K562 (cell line): Measurements from ENCODE around the gene MAN2B1.

Experiments used
- CTBP1 ChIP-seq: fragments of 450-650 bp; IDR thresholded peaks from 2 replicates; pipeline ENCODE4 v1.6.1; 2016; ENCODE audit warnings: borderline replicate concordance
- HMG20A ChIP-seq: fragments of 450-650 bp; formaldehyde crosslinking; conservative IDR thresholded peaks from 2 replicates; pipeline ENCODE4 v1.4.0; 2020; ENCODE audit warnings: mild to moderate bottlenecking, mixed read lengths
- NCOA4 ChIP-seq: fragments of 450-650 bp; IDR thresholded peaks from 2 replicates; pipeline ENCODE4 v1.6.1; 2018; ENCODE audit warnings: mild to moderate bottlenecking; ENCODE audit not compliant: partially characterized antibody
- POLR2A ChIP-seq: fragments of 450-650 bp; conservative IDR thresholded peaks from 2 replicates; pipeline ENCODE4 v1.6.1; 2016
- SIX5 ChIP-seq, 2 experiments: IDR thresholded peaks; 2 replicates each; pipeline ENCODE4 v1.6.1; 2011; ENCODE audit warnings: low read length in 2 of 2, borderline replicate concordance in 1 of 2, low read depth in 1 of 2, mild to moderate bottlenecking in 1 of 2, moderate library complexity in 1 of 2; ENCODE audit not compliant: insufficient read depth in 1 of 2
- SMARCB1 ChIP-seq: IDR thresholded peaks from 2 replicates; pipeline ENCODE4 v1.6.1; 2011; ENCODE audit warnings: improper control_type of control experiment, low read depth; ENCODE audit not compliant: insufficient read length
- ZNF133 ChIP-seq: fragments of 250-450 bp; sonication (Bioruptor Pico); IDR thresholded peaks from 2 replicates; pipeline ENCODE4 v1.4.0; 2020; ENCODE audit warnings: mild to moderate bottlenecking
- TF ChIP-seq, protein P1 (sequence below), 3 experiments: IDR thresholded peaks in 2 of 3; conservative IDR thresholded peaks in 1 of 3; 2 replicates each; pipeline ENCODE4 v1.5.1; 2011 to 2012; ENCODE audit warnings: low read length in 3 of 3, mild to moderate bottlenecking in 3 of 3, control low read depth in 2 of 3, improper control_type of control experiment in 1 of 3, inconsistent platforms in 1 of 3, low read depth in 1 of 3, mixed read lengths in 1 of 3, moderate library complexity in 1 of 3; ENCODE audit not compliant: insufficient read depth in 2 of 3

DNA sequence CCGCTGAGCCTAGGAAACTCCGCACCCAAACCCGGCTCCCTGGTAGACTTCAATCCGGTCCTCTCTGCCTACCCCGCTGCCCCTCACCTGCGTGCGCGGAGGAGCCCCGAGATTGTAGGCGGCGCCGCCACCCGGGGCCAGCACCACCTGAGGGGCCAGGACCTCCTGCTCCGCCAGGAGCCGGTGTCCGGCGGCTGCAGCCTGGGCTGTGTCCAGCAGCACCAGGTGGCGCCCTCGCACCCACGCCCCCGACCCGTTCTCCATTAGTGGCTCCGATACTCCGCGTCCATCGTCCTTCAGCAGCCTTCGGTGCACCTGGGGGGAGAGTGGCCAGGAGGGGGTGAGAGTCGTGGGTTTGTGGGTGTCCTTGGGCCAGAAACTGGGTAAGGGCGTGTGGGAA, 18.5 kb downstream of the MAN2B1 start:
- no peak for TF ChIP-seq HMG20A
- TF ChIP-seq ZNF133 (CRISPR knock-in tag) = no peak
- TF ChIP-seq, protein P1, sequence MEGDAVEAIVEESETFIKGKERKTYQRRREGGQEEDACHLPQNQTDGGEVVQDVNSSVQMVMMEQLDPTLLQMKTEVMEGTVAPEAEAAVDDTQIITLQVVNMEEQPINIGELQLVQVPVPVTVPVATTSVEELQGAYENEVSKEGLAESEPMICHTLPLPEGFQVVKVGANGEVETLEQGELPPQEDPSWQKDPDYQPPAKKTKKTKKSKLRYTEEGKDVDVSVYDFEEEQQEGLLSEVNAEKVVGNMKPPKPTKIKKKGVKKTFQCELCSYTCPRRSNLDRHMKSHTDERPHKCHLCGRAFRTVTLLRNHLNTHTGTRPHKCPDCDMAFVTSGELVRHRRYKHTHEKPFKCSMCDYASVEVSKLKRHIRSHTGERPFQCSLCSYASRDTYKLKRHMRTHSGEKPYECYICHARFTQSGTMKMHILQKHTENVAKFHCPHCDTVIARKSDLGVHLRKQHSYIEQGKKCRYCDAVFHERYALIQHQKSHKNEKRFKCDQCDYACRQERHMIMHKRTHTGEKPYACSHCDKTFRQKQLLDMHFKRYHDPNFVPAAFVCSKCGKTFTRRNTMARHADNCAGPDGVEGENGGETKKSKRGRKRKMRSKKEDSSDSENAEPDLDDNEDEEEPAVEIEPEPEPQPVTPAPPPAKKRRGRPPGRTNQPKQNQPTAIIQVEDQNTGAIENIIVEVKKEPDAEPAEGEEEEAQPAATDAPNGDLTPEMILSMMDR (IDR thresholded peaks at IDR 0.05 in 2 of 3, conservative IDR thresholded peaks at IDR 0.05 in 1 of 3; ENCODE audit: insufficient read depth in 2 of 3, low read depth in 1 of 3, low read length in 3 of 3) = peak; percentile 43 to 56 (median 54)
- TF ChIP-seq SIX5 (IDR thresholded peaks at IDR 0.05; ENCODE audit: borderline replicate concordance in 1 of 2, insufficient read depth in 1 of 2, low read depth in 1 of 2, low read length in 2 of 2) = no peak
- TF ChIP-seq SMARCB1 = no peak
- TF ChIP-seq NCOA4 = no peak
- no peak for TF ChIP-seq POLR2A
- no peak for TF ChIP-seq CTBP1
